Suprapubic skin (tissue), 4 donors: ENCODE results near the gene INHBB. TPM values are rescaled to one million over a fixed set of nuclear protein-coding genes. Genes with fewer than 3 reads are reported as not detected.
A peak's percentile ranks its signal among the peaks of the same experiment; 100 is the strongest.
"Not testable (repeated sequence)": the region's sequence is repeated elsewhere in the genome, so short reads cannot be mapped to it uniquely, and the experiment has no call there.

ENCODE experiments used
- DNase-seq, 2 donors: peaks; one replicate each; pipeline ENCODE4 v3.0.0-alpha.2; 2019; ENCODE audit warnings: low spot score in 2 of 2
- H3K27ac ChIP-seq: fragments of 200-600 bp; sonication (generic); one replicate; pipeline ENCODE4 v1.5.1; 2019
- H3K27me3 ChIP-seq: fragments of 200-600 bp; sonication (generic); one replicate; pipeline ENCODE4 v1.5.1; 2019
- H3K36me3 ChIP-seq: fragments of 200-600 bp; sonication (generic); one replicate; pipeline ENCODE4 v1.5.1; 2019
- H3K4me1 ChIP-seq: fragments of 200-600 bp; sonication (generic); one replicate; pipeline ENCODE4 v1.5.1; 2019
- H3K4me3 ChIP-seq: fragments of 200-600 bp; sonication (generic); one replicate; pipeline ENCODE4 v1.5.1; 2019; ENCODE audit warnings: mild to moderate bottlenecking
- H3K9me3 ChIP-seq: fragments of 200-600 bp; sonication (generic); one replicate; pipeline ENCODE4 v1.5.1; 2019
- CTCF ChIP-seq, 2 donors: fragments of 200-600 bp in 1 of 2; fragments of 450-650 bp in 1 of 2; sonication (generic) in 1 of 2; IDR thresholded peaks; one replicate each; pipeline ENCODE4 v1.5.1; 2016 to 2019; ENCODE audit warnings: antibody characterized with exemption in 2 of 2, mild to moderate bottlenecking in 1 of 2, moderate library complexity in 1 of 2
- EP300 ChIP-seq: sonication (generic); formaldehyde crosslinking; IDR thresholded peaks from one replicate; pipeline ENCODE4 v1.6.1; 2017; ENCODE audit warnings: antibody characterized with exemption
- POLR2A ChIP-seq, 2 donors: fragments of 450-650 bp; IDR thresholded peaks; one replicate each; pipeline ENCODE4 v1.6.1; 2017; ENCODE audit warnings: antibody characterized with exemption in 2 of 2, mild to moderate bottlenecking in 2 of 2, moderate library complexity in 2 of 2
- POLR2AphosphoS5 ChIP-seq, 3 donors: sonication (generic); formaldehyde crosslinking; IDR thresholded peaks; one replicate each; pipeline ENCODE4 v1.6.1; 2017; ENCODE audit warnings: antibody characterized with exemption in 3 of 3
- WGBS: methylation state at CpG from one replicate; pipeline ENCODE4 v1.1.5; 2018; 5-methylcytosine and 5-hydroxymethylcytosine counted together
- total RNA-seq, 4 donors: library from RNA; depleted of rRNA; stranded (reverse); fragments of >200 nt; gene quantifications; one replicate each; pipeline ENCODE4 v1.1.0, GENCODE V29; 2016

INHBB gene
- total RNA-seq, 4 donors from 2014 or later: 12.1 to 26.1 (median 18.2) TPM

DNA sequence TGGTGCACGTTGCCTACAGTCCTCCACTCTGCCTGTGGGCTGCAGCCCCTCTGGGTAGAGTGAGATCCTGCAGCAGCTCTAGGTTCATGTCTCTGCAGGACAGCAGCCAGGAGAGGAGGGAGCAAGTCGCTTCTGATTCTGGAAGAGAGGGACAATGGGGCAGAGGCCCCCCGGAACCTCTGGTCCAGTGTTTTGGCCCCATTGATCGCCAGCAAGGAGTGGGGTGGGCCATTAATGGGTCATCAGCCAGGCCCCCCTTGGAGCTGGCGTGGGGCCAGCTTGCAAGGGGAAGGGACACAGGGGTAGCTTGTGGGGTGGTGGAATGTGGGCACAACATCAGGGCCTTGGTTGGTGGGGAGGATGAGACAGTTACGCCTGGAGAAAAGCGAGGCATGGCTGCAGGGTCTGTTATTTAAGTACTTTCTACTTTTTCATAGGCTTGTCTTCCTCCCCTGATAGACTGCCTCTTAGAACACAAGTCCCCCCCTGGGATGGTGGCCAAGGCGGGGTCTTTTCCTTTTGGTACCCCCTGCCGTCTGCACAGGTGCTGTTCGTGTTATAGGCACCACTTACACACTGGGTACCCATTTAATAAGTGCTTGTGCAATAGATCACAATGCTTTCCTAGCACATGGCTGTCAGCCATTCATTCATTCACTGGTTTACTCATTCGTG lies 44.6 kb downstream of the INHBB start:
- H3K4me1 ChIP-seq: no peaks in the 10 kb centered on the region
- H3K27ac ChIP-seq: no peak overlapping the region
- no peak overlapping the region for H3K4me3 ChIP-seq
- no peaks in the 10 kb centered on the region for H3K9me3 ChIP-seq
- peaks cover 6% of the 10 kb centered on the region for H3K27me3 ChIP-seq
- WGBS: 79% methylated on average over 9 of the region's 11 CpGs
- peak; percentile 43 to 55 for DNase-seq
- H3K36me3 ChIP-seq: no peaks in the 10 kb centered on the region
- TF ChIP-seq POLR2AphosphoS5 (IDR thresholded peaks at IDR 0.05) (no peak), CTCF (IDR thresholded peaks at IDR 0.05) (no peak), EP300 (no peak), POLR2A (IDR thresholded peaks at IDR 0.05) (no peak)

GRCh38 chr2:120391382-120391781 lies 45.4 kb downstream of the INHBB start:
- H3K27ac ChIP-seq, H3K27me3 ChIP-seq, H3K9me3 ChIP-seq, H3K4me3 ChIP-seq, DNase-seq, H3K4me1 ChIP-seq, H3K36me3 ChIP-seq: not testable (repeated sequence)
- WGBS: 35% methylated on average over 2 of the region's 2 CpGs

DNA sequence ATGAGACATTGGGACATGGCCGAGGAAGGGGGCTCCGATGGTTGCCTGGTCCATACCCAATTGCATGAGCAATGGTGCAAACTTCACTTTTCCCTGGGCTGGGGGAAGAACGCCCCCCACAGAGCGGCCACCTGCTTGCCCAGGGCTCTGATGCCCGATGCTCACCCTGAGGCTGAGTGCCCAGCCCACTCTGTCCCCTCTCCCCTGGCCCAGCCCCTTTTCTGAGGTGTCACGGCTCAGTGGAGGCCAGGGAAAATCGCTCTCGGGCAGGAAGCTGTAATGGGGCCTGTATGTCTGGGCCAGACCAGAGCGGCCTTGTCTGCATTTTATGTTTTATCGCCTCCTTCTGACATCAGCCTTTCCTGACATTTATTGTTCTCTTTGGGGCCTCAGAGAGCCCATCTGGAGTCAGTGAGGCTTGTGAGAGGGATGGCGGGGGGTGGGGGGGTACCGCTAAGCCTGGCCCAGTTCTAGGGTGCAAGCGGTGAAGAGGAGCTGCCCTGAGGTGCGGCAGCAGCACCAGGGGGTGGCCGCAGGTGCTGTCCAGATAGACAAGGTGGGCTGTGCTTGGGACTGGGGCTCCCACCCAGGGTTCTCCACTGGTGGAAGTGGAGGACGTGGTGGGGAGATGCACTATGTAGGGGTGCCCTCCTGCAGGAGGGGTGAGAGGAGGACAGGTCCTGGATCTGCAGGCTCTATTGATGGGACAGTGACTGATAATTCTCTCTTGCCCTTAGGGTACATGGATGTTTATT lies 46.2 kb downstream of the INHBB start:
- 89% methylated on average over 13 of the region's 16 CpGs for WGBS
- H3K27me3 ChIP-seq: peaks cover 6% of the 10 kb centered on the region
- peaks cover 4% of the 10 kb centered on the region for H3K4me1 ChIP-seq
- no peaks in the 10 kb centered on the region for H3K9me3 ChIP-seq
- DNase-seq: peak in 1 of 2 donors; percentile 68
- H3K36me3 ChIP-seq: no peaks in the 10 kb centered on the region
- TF ChIP-seq CTCF (IDR thresholded peaks at IDR 0.05) (no peak), POLR2AphosphoS5 (IDR thresholded peaks at IDR 0.05) (no peak), EP300 (no peak)
- H3K27ac ChIP-seq: no peak overlapping the region
- no peak overlapping the region for H3K4me3 ChIP-seq

DNA sequence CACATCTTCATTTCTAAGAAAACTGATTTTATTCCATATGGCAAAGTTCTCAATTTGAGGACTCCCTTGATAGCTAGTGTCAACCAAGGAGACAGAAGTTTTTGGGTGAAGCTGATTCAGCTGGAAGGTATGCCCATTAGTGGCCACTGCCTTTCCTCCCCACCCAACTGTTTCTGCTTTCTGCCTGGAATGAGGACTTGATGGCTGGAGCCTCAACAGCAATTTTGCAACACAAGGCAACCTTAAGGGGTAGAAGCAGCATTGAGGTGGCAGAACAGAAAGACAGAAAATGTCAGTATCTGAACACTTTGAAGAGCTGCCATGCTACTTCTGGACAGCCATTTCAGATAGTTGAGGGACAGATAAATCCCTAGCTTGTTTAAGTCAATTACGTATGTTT lies 47.0 kb downstream of the INHBB start:
- TF ChIP-seq POLR2AphosphoS5 (IDR thresholded peaks at IDR 0.05) (no peak), EP300 (no peak), CTCF (IDR thresholded peaks at IDR 0.05) (no peak), POLR2A (IDR thresholded peaks at IDR 0.05) (no peak)
- Histone ChIP-seq H3K36me3 (no peaks in the 10 kb centered on the region), H3K4me1 (peaks cover 4% of the 10 kb centered on the region), H3K27me3 (peaks cover 6% of the 10 kb centered on the region), H3K27ac (no peak overlapping the region), H3K9me3 (no peaks in the 10 kb centered on the region), H3K4me3 (no peak overlapping the region)
- DNase-seq: peak in 1 of 2 donors; percentile 9
- WGBS: 100% methylated on average over 1 of the region's 1 CpG

GRCh38 chr2:120393456-120393855 lies 47.5 kb downstream of the INHBB start:
- peaks cover 6% of the 10 kb centered on the region for H3K27me3 ChIP-seq
- DNase-seq: peak in 1 of 2 donors; percentile 55
- no peaks in the 10 kb centered on the region for H3K36me3 ChIP-seq
- WGBS: 100% methylated on average over 5 of the region's 5 CpGs
- H3K4me3 ChIP-seq: no peak overlapping the region
- no peak overlapping the region for H3K27ac ChIP-seq
- H3K4me1 ChIP-seq: peaks cover 4% of the 10 kb centered on the region
- no peaks in the 10 kb centered on the region for H3K9me3 ChIP-seq
- no peak for TF ChIP-seq POLR2AphosphoS5 (IDR thresholded peaks at IDR 0.05)

- Histone ChIP-seq H3K27ac (no peak overlapping the region), H3K4me1 (peaks cover 4% of the 10 kb centered on the region), H3K4me3 (no peak overlapping the region), H3K36me3 (no peaks in the 10 kb centered on the region), H3K9me3 (no peaks in the 10 kb centered on the region), H3K27me3 (no peaks in the 10 kb centered on the region)
- DNase-seq: peak in 1 of 2 donors; percentile 26
- TF ChIP-seq POLR2A (IDR thresholded peaks at IDR 0.05) (no peak), EP300 (no peak), POLR2AphosphoS5 (IDR thresholded peaks at IDR 0.05) (no peak), CTCF (IDR thresholded peaks at IDR 0.05) (no peak)
- 96% methylated on average over 7 of the region's 8 CpGs for WGBS
Measured at GRCh38 chr2:120394764-120395163, 48.8 kb downstream of the INHBB start.
